NCI-H2196 treated with DMSO at 0.1 percent for 48 hours (cell line): ENCODE data around the gene ARL5C.

Experiments used
- DNase-seq: peaks from one replicate; lab custom pipeline; 2025; ENCODE audit not compliant: unreplicated experiment; lab: John Stamatoyannopoulos, UW

ARL5C gene

DNA sequence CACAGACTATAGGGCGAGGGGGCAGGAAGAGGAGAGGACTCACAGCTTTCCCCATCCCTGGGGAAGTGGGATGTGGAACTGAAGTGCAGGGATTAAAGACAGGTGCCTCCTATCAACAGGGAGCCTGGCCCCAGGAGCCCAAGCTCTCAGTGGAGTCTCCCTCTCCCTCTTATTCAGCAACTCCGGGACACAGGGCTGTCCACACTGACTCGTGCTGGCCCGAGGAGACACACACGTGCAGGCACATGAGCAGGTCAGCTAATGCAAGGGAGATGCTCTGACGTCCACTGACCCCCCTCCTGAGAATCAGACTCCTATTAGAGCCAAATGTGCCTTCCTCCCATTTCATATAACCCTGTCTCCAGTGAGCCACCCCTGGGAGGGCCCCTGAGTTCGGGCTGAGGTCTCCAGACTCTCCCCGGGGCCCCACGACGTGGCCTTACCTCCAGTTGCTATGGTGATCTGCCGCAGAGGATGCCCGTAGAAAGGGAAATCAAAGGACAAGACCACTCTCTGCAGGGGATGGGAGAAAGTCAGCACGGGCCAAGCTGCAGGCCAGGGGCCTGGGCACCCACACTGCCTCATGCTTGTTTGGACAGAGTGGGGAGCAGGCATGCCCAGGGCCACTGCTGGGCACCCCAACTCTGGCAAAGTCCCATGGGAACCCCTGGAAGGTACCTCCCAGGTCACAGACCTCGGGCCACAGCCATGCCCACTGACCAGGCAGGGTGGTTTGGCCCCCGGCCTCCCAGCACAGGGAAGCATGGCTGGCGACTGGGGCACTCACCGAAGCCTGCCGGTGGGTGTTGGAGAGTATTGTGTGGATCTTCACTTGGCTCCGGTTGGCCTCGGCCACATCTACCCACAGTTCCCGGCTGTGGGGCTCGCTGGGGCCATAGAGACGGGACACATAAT lies 57.2 kb downstream of the ARL5C start:
- DNase-seq, result no peak

DNA sequence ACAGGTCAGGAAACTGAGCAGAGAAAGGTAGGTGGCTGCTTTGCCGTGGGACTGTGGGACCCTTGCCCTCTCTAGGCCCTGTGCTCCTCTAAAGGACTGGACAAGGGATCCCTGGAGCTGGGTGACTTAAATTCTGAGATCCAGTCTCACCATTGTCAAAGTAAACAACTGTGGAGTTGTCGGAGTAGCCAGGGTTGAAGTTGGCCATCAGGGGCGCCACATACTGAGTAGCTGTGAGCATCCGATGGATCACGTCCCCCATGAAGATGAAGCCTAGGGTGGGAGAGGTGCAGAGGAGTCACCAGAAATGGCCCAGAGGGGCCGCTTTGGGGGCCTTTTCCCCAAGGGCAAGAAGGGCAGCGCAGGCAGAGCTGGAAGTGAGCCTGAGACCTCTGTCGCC lies 58.0 kb downstream of the ARL5C start:
- no peak for DNase-seq

DNA sequence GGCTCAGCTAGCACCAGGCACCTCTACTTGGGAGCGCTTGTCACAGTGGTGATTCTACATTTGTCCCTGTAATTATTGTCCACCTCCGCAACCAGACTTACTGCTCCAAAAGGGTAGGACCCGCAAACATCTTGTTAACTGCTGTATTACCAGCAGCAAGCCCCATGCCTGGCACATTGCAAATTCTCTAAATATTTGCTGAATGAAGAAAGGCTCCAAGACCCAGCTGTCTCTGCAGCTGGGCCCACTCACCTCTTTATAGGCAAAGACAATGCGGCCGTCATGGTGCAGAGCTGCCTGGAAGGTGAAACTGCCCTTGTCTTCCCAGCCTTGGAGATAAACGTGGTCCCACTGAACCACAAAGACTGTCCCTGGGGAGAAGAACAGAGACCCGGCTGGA lies 58.8 kb downstream of the ARL5C start:
- no peak for DNase-seq
